DOHH2 (cell line): ENCODE results near the gene SUCO.

Experiments used
- CTCF ChIP-seq: fragments of 200-600 bp; sonication (generic); IDR thresholded peaks from one replicate; pipeline ENCODE4 v1.5.1; 2014; ENCODE audit warnings: antibody characterized with exemption, mild to moderate bottlenecking, low read depth, low read length; ENCODE audit not compliant: poor library complexity, severe bottlenecking
- EZH2phosphoT487 ChIP-seq: fragments of 200-600 bp; sonication (generic); IDR thresholded peaks from 2 replicates; pipeline ENCODE4 v1.6.1; 2017; ENCODE audit warnings: borderline replicate concordance, mild to moderate bottlenecking, antibody characterized with exemption, low read length, moderate library complexity, mixed read lengths

- TF ChIP-seq EZH2phosphoT487 (no peak), CTCF (no peak)
These were observed 114.2 kb downstream of the SUCO start for GRCh38 chr1:172647110-172647564.
